Neural progenitor cell (in vitro differentiated cells): Measurements from ENCODE around the gene SIPA1L3. TPM values are rescaled to one million over a fixed set of nuclear protein-coding genes. Genes with fewer than 3 reads are reported as not detected.
A peak's percentile ranks its signal among the peaks of the same experiment; 100 is the strongest.

Experiments used
- DNase-seq: peaks from one replicate; pipeline ENCODE4 v3.0.0-alpha.2; 2016; ENCODE audit warnings: low spot score
- H2AFZ ChIP-seq: fragments of 200-600 bp; sonication (generic); replicated peaks from 2 replicates; pipeline ENCODE4 v1.6.1; 2016; ENCODE audit warnings: antibody characterized with exemption
- H3F3A ChIP-seq: fragments of 200-600 bp; sonication (generic); 2 replicates; pipeline ENCODE4 v1.6.1; 2016; ENCODE audit warnings: antibody characterized with exemption, low read depth
- H3K27ac ChIP-seq: fragments of 200-600 bp; sonication (generic); 2 replicates; pipeline ENCODE4 v1.5.1; 2016; ENCODE audit warnings: mild to moderate bottlenecking
- H3K27me3 ChIP-seq: fragments of 200-600 bp; sonication (generic); 2 replicates; pipeline ENCODE4 v1.6.1; 2016; ENCODE audit warnings: mild to moderate bottlenecking, moderate library complexity
- H3K36me3 ChIP-seq: fragments of 200-600 bp; sonication (generic); 2 replicates; pipeline ENCODE4 v1.5.1; 2016
- H3K4me1 ChIP-seq: fragments of 200-600 bp; sonication (generic); 2 replicates; pipeline ENCODE4 v1.6.1; 2016; ENCODE audit warnings: mixed run types
- H3K4me2 ChIP-seq: fragments of 200-600 bp; sonication (generic); 2 replicates; pipeline ENCODE4 v1.6.1; 2016
- H3K4me3 ChIP-seq: fragments of 200-600 bp; sonication (generic); 2 replicates; pipeline ENCODE4 v1.5.1; 2016
- H3K79me2 ChIP-seq: fragments of 200-600 bp; sonication (generic); 2 replicates; pipeline ENCODE4 v1.6.1; 2016; ENCODE audit warnings: low read depth
- H3K9ac ChIP-seq: fragments of 200-600 bp; sonication (generic); 2 replicates; pipeline ENCODE4 v1.6.1; 2016
- H3K9me3 ChIP-seq: fragments of 200-600 bp; sonication (generic); 2 replicates; pipeline ENCODE4 v1.5.1; 2016; ENCODE audit warnings: low read depth
- H4K20me1 ChIP-seq: fragments of 200-600 bp; sonication (generic); 2 replicates; pipeline ENCODE4 v1.6.1; 2016; ENCODE audit warnings: low read depth
- H3K27ac Mint-ChIP-seq: 3 replicates; pipeline ENCODE4 v1.8.0; 2021; ENCODE audit warnings: mixed read lengths
- H3K27me3 Mint-ChIP-seq: 2 replicates; pipeline ENCODE4 v1.8.0; 2022; ENCODE audit warnings: low read depth, mild to moderate bottlenecking, inconsistent platforms, moderate library complexity, mixed read lengths; ENCODE audit not compliant: insufficient read depth
- H3K36me3 Mint-ChIP-seq: 3 replicates; pipeline ENCODE4 v1.8.0; 2021; ENCODE audit warnings: mixed read lengths
- H3K4me1 Mint-ChIP-seq: 3 replicates; pipeline ENCODE4 v1.8.0; 2021; ENCODE audit warnings: mixed read lengths
- H3K4me3 Mint-ChIP-seq: 3 replicates; pipeline ENCODE4 v1.8.0; 2021; ENCODE audit warnings: mild to moderate bottlenecking, moderate library complexity, mixed read lengths
- H3K9me3 Mint-ChIP-seq: 3 replicates; pipeline ENCODE4 v1.8.0; 2020; ENCODE audit warnings: mixed read lengths
- CTCF ChIP-seq: fragments of 200-600 bp; sonication (generic); IDR thresholded peaks from 2 replicates; pipeline ENCODE4 v1.5.1; 2017; ENCODE audit warnings: antibody characterized with exemption, mild to moderate bottlenecking
- EZH2 ChIP-seq: fragments of 200-600 bp; sonication (generic); IDR thresholded peaks from 2 replicates; pipeline ENCODE4 v1.6.1; 2017; ENCODE audit warnings: antibody characterized with exemption, mild to moderate bottlenecking, moderate library complexity
- EZH2phosphoT487 ChIP-seq: fragments of 200-600 bp; sonication (generic); IDR thresholded peaks from 2 replicates; pipeline ENCODE4 v1.6.1; 2017; ENCODE audit warnings: antibody characterized with exemption
- total RNA-seq: library from RNA; depleted of rRNA; stranded (reverse); fragments of >200 nt; gene quantifications from 2 replicates; pipeline ENCODE4 v1.2.3, GENCODE V29; 2015; ENCODE audit warnings: low replicate concordance

Gene SIPA1L3
- total RNA-seq, 1 donor from 2014 or later, result 19.2 TPM

DNA sequence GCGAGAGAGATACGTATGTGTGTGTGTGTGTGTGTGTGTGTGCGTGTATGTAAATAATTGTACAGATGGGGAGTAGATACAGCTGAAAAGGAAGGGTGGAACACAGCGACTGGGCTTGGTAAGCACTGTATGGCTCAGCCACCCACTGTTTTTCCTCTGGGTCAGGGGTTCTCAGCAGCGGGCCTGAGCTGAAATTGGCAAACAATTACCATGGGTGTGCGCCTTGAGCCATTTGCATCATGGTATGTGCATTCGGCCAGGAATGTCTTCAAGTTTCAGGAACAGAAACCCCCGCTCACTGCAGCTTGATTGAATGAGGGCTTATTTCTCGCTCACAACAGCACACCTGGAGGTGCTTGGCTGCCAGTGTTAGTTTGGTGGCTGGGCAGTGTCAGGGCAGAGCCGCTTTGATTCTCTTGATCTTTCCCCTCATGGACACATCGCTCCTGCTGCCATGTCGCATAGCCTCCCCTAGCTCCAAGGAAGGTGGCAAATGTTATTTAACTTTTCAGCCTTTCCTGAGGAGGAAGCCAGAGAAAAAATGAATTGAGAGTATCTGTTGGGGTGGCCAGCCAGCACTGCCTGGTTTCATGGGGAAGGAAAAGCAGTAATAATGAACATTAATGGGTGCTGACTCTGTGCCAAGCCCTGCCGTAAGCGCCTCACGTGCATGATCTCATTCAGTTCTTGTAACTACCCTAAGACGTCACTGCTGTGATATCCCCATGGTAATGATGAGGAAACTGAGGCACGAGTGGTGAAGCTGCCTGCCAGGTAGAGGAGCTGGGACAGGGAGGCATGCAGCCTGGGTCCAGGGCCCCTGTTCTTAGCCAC lies 126.9 kb downstream of the SIPA1L3 start:
- no peaks in the 10 kb centered on the region for H3K9me3 ChIP-seq
- no peaks in the 10 kb centered on the region for H3K27me3 ChIP-seq
- peak overlapping the region; percentile 3 for H3K4me2 ChIP-seq
- H4K20me1 ChIP-seq, result peaks cover 57% of the 10 kb centered on the region
- no peaks in the 10 kb centered on the region for H3K9me3 Mint-ChIP-seq
- no peaks in the 10 kb centered on the region for H3K79me2 ChIP-seq
- peaks cover 42% of the 10 kb centered on the region for H3K4me1 Mint-ChIP-seq
- H3F3A ChIP-seq, result peaks cover 4% of the 10 kb centered on the region
- H3K36me3 Mint-ChIP-seq, result peaks cover 10% of the 10 kb centered on the region
- peaks cover 32% of the 10 kb centered on the region for H3K4me1 ChIP-seq
- TF ChIP-seq CTCF (no peak), EZH2 (no peak), EZH2phosphoT487 (no peak)
- no peak overlapping the region for H3K9ac ChIP-seq
- DNase-seq, result peak; percentile 57
- H3K4me3 Mint-ChIP-seq, result no peak overlapping the region
- H3K36me3 ChIP-seq, result no peaks in the 10 kb centered on the region
- H3K27ac Mint-ChIP-seq, result no peak overlapping the region
- no peak overlapping the region for H3K4me3 ChIP-seq
- H3K27ac ChIP-seq, result no peak overlapping the region
- H3K27me3 Mint-ChIP-seq, result peaks cover 12% of the 10 kb centered on the region
- no peak overlapping the region for H2AFZ ChIP-seq

- peaks cover 57% of the 10 kb centered on the region for H4K20me1 ChIP-seq
- no peaks in the 10 kb centered on the region for H3K36me3 ChIP-seq
- peak overlapping the region; percentile 35 for H3K27ac Mint-ChIP-seq
- no peaks in the 10 kb centered on the region for H3K9me3 ChIP-seq
- H3K4me2 ChIP-seq, result no peak overlapping the region
- H3K79me2 ChIP-seq, result no peaks in the 10 kb centered on the region
- no peak overlapping the region for H3K4me3 ChIP-seq
- no peak overlapping the region for H3K27ac ChIP-seq
- no peak for DNase-seq
- peaks cover 10% of the 10 kb centered on the region for H3K36me3 Mint-ChIP-seq
- no peak overlapping the region for H2AFZ ChIP-seq
- TF ChIP-seq CTCF (no peak), EZH2phosphoT487 (no peak), EZH2 (no peak)
- no peak overlapping the region for H3K9ac ChIP-seq
- no peak overlapping the region for H3K4me3 Mint-ChIP-seq
- H3K4me1 ChIP-seq, result peaks cover 32% of the 10 kb centered on the region
- peaks cover 4% of the 10 kb centered on the region for H3F3A ChIP-seq
- H3K27me3 Mint-ChIP-seq, result peaks cover 12% of the 10 kb centered on the region
- no peaks in the 10 kb centered on the region for H3K9me3 Mint-ChIP-seq
- H3K27me3 ChIP-seq, result no peaks in the 10 kb centered on the region
- peaks cover 42% of the 10 kb centered on the region for H3K4me1 Mint-ChIP-seq
Measured at GRCh38 chr19:38034492-38034860, 127.5 kb downstream of the SIPA1L3 start.

GRCh38 chr19:38035515-38036495 lies 128.8 kb downstream of the SIPA1L3 start:
- Mint-ChIP-seq H3K4me1 (peaks cover 42% of the 10 kb centered on the region), H3K27ac (peak overlapping the region; percentile 1), H3K4me3 (no peak overlapping the region), H3K9me3 (no peaks in the 10 kb centered on the region), H3K36me3 (peaks cover 7% of the 10 kb centered on the region), H3K27me3 (peaks cover 12% of the 10 kb centered on the region)
- peaks cover 4% of the 10 kb centered on the region for H3F3A ChIP-seq
- no peak overlapping the region for H3K9ac ChIP-seq
- no peaks in the 10 kb centered on the region for H3K27me3 ChIP-seq
- H2AFZ ChIP-seq, result no peak overlapping the region
- no peaks in the 10 kb centered on the region for H3K36me3 ChIP-seq
- H3K4me3 ChIP-seq, result no peak overlapping the region
- H3K9me3 ChIP-seq, result no peaks in the 10 kb centered on the region
- H3K27ac ChIP-seq, result peak overlapping the region; percentile 46
- TF ChIP-seq EZH2, result no peak
- no peak for TF ChIP-seq EZH2phosphoT487
- no peak for TF ChIP-seq CTCF
- no peak for DNase-seq
- no peak overlapping the region for H3K4me2 ChIP-seq
- peaks cover 32% of the 10 kb centered on the region for H3K4me1 ChIP-seq
- no peaks in the 10 kb centered on the region for H3K79me2 ChIP-seq
- H4K20me1 ChIP-seq, result peaks cover 57% of the 10 kb centered on the region
